ENCODE measurements around the gene DEF6. TPM values are rescaled to one million over a fixed set of nuclear protein-coding genes. Genes with fewer than 3 reads are reported as not detected.
A peak's percentile ranks its signal among the peaks of the same experiment; 100 is the strongest.

DEF6 gene
- total RNA-seq, 6 donors from 2014 or later: 10.0 to 39.8 (median 23.4) TPM

DNA sequence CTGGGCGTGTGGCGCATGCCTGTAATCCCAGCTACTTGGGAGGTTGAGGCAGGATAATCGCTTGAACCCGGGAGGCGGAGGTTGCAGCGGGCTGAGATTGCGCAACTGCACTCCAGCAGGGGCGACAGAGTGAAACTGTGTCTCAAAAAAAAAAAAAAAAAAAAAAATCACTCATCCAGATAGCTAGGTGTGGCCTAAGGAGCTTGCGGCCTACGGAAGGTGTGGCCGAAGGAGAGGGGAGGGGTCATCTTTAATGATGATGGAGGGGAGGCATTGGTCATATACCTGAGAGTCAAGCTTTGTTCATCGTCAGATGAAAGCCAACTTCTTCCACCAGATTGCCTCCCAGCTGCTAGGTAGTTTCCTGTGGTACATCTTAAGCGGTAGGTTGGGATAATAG, 43.9 kb downstream of the DEF6 start:
- peaks cover 0 to 7% (median 2%) of the 10 kb centered on the region in 4 donors for H3K36me3 ChIP-seq
- ATAC-seq (ENCODE audit: low FRiP score in 2 of 2) (no peak), DNase-seq (peak in 1 of 2 donors; percentile 49)
- H3K9me3 ChIP-seq: no peaks in the 10 kb centered on the region
- WGBS, 2 donors: 65 to 75% methylated on average over 13 of the region's 13 CpGs
- TF ChIP-seq EP300 (IDR thresholded peaks at IDR 0.05): no peak
- no peak for TF ChIP-seq CTCF (IDR thresholded peaks at IDR 0.05)
- no peak for TF ChIP-seq POLR2A (IDR thresholded peaks at IDR 0.05)
- TF ChIP-seq POLR2AphosphoS5 (IDR thresholded peaks at IDR 0.05): no peak
- H3K4me3 ChIP-seq: no peak overlapping the region
- H3K27me3 ChIP-seq: no peaks in the 10 kb centered on the region
- H3K4me1 ChIP-seq: peaks cover 19 to 31% (median 25%) of the 10 kb centered on the region in 4 donors
- peak overlapping the region in 1 of 4 donors; percentile 96 for H3K27ac ChIP-seq

DNA sequence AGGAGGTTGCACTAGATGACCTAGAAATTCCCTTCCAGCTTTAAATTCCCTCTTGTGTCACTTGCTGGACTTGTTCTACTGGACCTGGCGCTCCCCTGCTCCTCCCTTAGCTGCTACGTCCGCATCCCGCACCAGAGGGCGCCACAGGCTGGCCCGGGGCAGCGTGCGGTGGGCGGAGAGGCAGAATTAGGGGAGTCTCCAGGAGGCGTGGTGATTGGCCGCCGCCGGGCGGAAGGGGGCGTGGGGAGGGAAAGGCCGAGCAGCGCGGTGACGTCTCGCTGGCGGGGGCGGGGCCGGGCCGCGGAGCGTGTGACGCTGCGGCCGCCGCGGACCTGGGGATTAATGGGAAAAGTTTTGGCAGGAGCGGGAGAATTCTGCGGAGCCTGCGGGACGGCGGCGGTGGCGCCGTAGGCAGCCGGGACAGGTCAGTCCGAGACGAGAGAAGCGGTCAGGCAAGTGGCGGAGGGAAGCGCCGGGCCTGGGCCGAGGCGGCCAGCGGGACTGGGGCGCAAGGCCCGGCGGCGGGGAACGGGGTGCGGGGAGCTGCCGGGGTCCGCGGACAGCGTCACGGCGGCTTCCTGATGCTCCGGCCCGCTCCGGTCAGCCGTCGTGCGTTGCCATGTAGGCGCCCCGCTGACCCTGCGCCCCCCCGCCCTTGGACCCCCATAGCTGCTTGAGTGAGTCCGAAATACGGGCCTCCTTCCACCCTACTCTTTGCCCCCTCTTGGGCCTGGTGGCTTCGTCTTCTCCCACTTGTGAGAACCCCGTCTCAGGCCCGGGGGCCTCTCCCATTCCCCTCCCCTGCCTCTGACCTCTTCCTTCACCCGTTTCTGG, 44.9 kb downstream of the DEF6 start, which contains the start of gene PPARD:
Gene PPARD (plus strand): TSS at position 301 of the 834 bp plus-strand sequence. CDS start 68,530 bp downstream, outside the sequence.
- peak within 1 kb of the TSS; percentile 86 to 96 (median 92) for H3K27ac ChIP-seq
- no peaks in the 10 kb centered on the region for H3K9me3 ChIP-seq
- ATAC-seq (ENCODE audit: low FRiP score in 2 of 2) (peak; percentile 99 to 100), DNase-seq (peak; percentile 99 to 100)
- WGBS, 2 donors: 1% methylated on average over 27 to 76 of the region's 77 CpGs
- peak within 1 kb of the TSS; percentile 60 to 88 (median 84) for H3K4me3 ChIP-seq
- H3K36me3 ChIP-seq: peaks cover 0 to 15% (median 7%) of the 10 kb centered on the region in 4 donors
- TF ChIP-seq POLR2A (IDR thresholded peaks at IDR 0.05) (peak in 3 of 4 donors; percentile 47 to 88 (median 85)), CTCF (IDR thresholded peaks at IDR 0.05) (peak; percentile 98 to 100 (median 99)), POLR2AphosphoS5 (IDR thresholded peaks at IDR 0.05) (peak; percentile 74 to 85), EP300 (IDR thresholded peaks at IDR 0.05) (no peak)
- H3K27me3 ChIP-seq: no peaks in the 10 kb centered on the region
- H3K4me1 ChIP-seq: peaks cover 19 to 31% (median 25%) of the 10 kb centered on the region in 4 donors

- Histone ChIP-seq H3K27ac (peak overlapping the region; percentile 86 to 96 (median 92)), H3K9me3 (no peaks in the 10 kb centered on the region), H3K4me1 (peaks cover 19 to 33% (median 25%) of the 10 kb centered on the region in 4 donors), H3K4me3 (peak overlapping the region; percentile 60 to 88 (median 84)), H3K36me3 (peaks cover 0 to 19% (median 13%) of the 10 kb centered on the region in 4 donors), H3K27me3 (no peaks in the 10 kb centered on the region)
- WGBS, 2 donors: 9 to 14% methylated on average over 13 of the region's 13 CpGs
- ATAC-seq (ENCODE audit: low FRiP score in 2 of 2) (peak in 1 of 2 donors; percentile 57), DNase-seq (peak in 1 of 2 donors; percentile 47)
- TF ChIP-seq EP300 (IDR thresholded peaks at IDR 0.05) (peak in 1 of 4 donors; percentile 42), POLR2A (IDR thresholded peaks at IDR 0.05) (peak in 1 of 4 donors; percentile 31), CTCF (IDR thresholded peaks at IDR 0.05) (no peak), POLR2AphosphoS5 (IDR thresholded peaks at IDR 0.05) (peak in 1 of 2 donors; percentile 69)
Measured at GRCh38 chr6:35343092-35343834, 45.6 kb downstream of the DEF6 start.

- Histone ChIP-seq H3K27ac (peak overlapping the region; percentile 86 to 96 (median 92)), H3K9me3 (no peaks in the 10 kb centered on the region), H3K4me3 (peak overlapping the region in 3 of 4 donors; percentile 84 to 88 (median 85)), H3K36me3 (peaks cover 5 to 26% (median 20%) of the 10 kb centered on the region in 4 donors), H3K27me3 (no peaks in the 10 kb centered on the region), H3K4me1 (peaks cover 19 to 34% (median 25%) of the 10 kb centered on the region in 4 donors)
- no peak for TF ChIP-seq CTCF (IDR thresholded peaks at IDR 0.05)
- TF ChIP-seq POLR2A (IDR thresholded peaks at IDR 0.05): no peak
- no peak for TF ChIP-seq POLR2AphosphoS5 (IDR thresholded peaks at IDR 0.05)
- TF ChIP-seq EP300 (IDR thresholded peaks at IDR 0.05): no peak
- DNase-seq (no peak), ATAC-seq (ENCODE audit: low FRiP score in 2 of 2) (no peak)
- WGBS, 2 donors: 56 to 60% methylated on average over 6 of the region's 6 CpGs
Measured at GRCh38 chr6:35343835-35344550, 46.4 kb downstream of the DEF6 start.
